GM12878 (cell line): ENCODE measurements around the gene MPV17. TPM values are rescaled to one million over a fixed set of nuclear protein-coding genes. Genes with fewer than 3 reads are reported as not detected.

Experiments used
- CHD2 ChIP-seq: IDR thresholded peaks from 2 replicates; pipeline ENCODE4 v1.6.1; 2011; ENCODE audit warnings: low read depth, low read length, improper control_type of control experiment, borderline replicate concordance
- CREB1 ChIP-seq: IDR thresholded peaks from 2 replicates; pipeline ENCODE4 v1.6.1; 2012; ENCODE audit warnings: low read depth, mild to moderate bottlenecking, inconsistent platforms
- FOXM1 ChIP-seq: IDR thresholded peaks from 2 replicates; pipeline ENCODE4 v1.6.1; 2012; ENCODE audit warnings: low read depth, mild to moderate bottlenecking, inconsistent platforms, low read length, moderate library complexity
- GABPA ChIP-seq: IDR thresholded peaks from 2 replicates; pipeline ENCODE4 v1.6.1; 2014; ENCODE audit warnings: antibody characterized with exemption, low read depth, mild to moderate bottlenecking, inconsistent platforms
- MLLT1 ChIP-seq: fragments of 450-650 bp; IDR thresholded peaks from 2 replicates; pipeline ENCODE4 v1.6.1; 2016; ENCODE audit warnings: mild to moderate bottlenecking
- MYC ChIP-seq: IDR thresholded peaks from 2 replicates; pipeline ENCODE4 v1.6.1; 2011; ENCODE audit warnings: mild to moderate bottlenecking, low read length, moderate library complexity, inconsistent platforms; ENCODE audit not compliant: insufficient read depth, insufficient replicate concordance, insufficient read length, severe bottlenecking
- NFYA ChIP-seq: IDR thresholded peaks from 2 replicates; pipeline ENCODE4 v1.6.1; 2011; ENCODE audit warnings: low read depth, mild to moderate bottlenecking, low read length, improper control_type of control experiment, borderline replicate concordance
- NR2C2 ChIP-seq: IDR thresholded peaks from 2 replicates; pipeline ENCODE4 v1.6.1; 2011; ENCODE audit warnings: borderline replicate concordance, low read depth; ENCODE audit not compliant: control insufficient read depth, insufficient read length
- NR2F1 ChIP-seq: fragments of 450-650 bp; conservative IDR thresholded peaks from 2 replicates; pipeline ENCODE4 v1.6.1; 2017; ENCODE audit warnings: mild to moderate bottlenecking
- NRF1 ChIP-seq: conservative IDR thresholded peaks from 2 replicates; pipeline ENCODE4 v1.6.1; 2011; ENCODE audit warnings: mild to moderate bottlenecking, low read depth, low read length, improper control_type of control experiment
- PAX5 ChIP-seq: IDR thresholded peaks from 2 replicates; pipeline ENCODE4 v1.6.1; 2011; ENCODE audit warnings: low read depth, low read length, borderline replicate concordance
- POLR2A ChIP-seq: IDR thresholded peaks from 2 replicates; pipeline ENCODE4 v1.6.1; 2011; ENCODE audit warnings: low read depth, mild to moderate bottlenecking, low read length
- RCOR1 ChIP-seq: conservative IDR thresholded peaks from 2 replicates; pipeline ENCODE4 v1.6.1; 2012; ENCODE audit warnings: low read depth, low read length, improper control_type of control experiment
- RFX5 ChIP-seq: IDR thresholded peaks from 2 replicates; pipeline ENCODE4 v1.6.1; 2011; ENCODE audit warnings: low read depth, low read length, improper control_type of control experiment
- SMAD5 ChIP-seq: IDR thresholded peaks from 2 replicates; pipeline ENCODE4 v1.6.1; 2016; ENCODE audit warnings: antibody characterized with exemption, low read depth
- SRF ChIP-seq, 2 experiments: IDR thresholded peaks; 2 replicates each; pipeline ENCODE4 v1.6.1; 2011; ENCODE audit warnings: low read depth in 2 of 2, low read length in 2 of 2, mild to moderate bottlenecking in 1 of 2, moderate library complexity in 1 of 2
- STAT1 ChIP-seq: fragments of 450-650 bp; conservative IDR thresholded peaks from 2 replicates; pipeline ENCODE4 v1.6.1; 2014; ENCODE audit warnings: antibody characterized with exemption, mild to moderate bottlenecking
- STAT3 ChIP-seq: IDR thresholded peaks from 2 replicates; pipeline ENCODE4 v1.6.1; 2011; ENCODE audit warnings: low read depth, low read length, improper control_type of control experiment
- TCF12 ChIP-seq: IDR thresholded peaks from 2 replicates; pipeline ENCODE4 v1.6.1; 2011; ENCODE audit warnings: low read depth, mild to moderate bottlenecking, low read length
- polyA plus RNA-seq, 11 experiments: library from polyadenylated mRNA; depleted of rRNA in 4 of 11; unstranded in 6 of 11; stranded (reverse) in 5 of 11; fragments of >200 nt; fragmentation: Nextera tagmentation in 4 of 11; fragmentation: Illumina TruSeq in 1 of 11; extraction: Ambion mirVana in 4 of 11; extraction: Trizol in 1 of 11; gene quantifications; 1 replicate in 1 of 11; 2 replicates in 10 of 11; pipeline versions ENCODE4 v1.2.1 to v1.2.3, GENCODE V29; 2011 to 2016; ENCODE audit warnings: inconsistent platforms in 2 of 11, missing spikeins in 2 of 11, low read depth in 1 of 11
- total RNA-seq, 4 experiments: library from RNA; depleted of rRNA in 3 of 4; stranded (reverse); fragments of >200 nt in 3 of 4; fragmentation: Illumina TruSeq in 1 of 4; extraction: Trizol in 1 of 4; gene quantifications; 2 replicates each; pipeline versions ENCODE4 v1.2.1 to v1.2.3, GENCODE V29; 2013 to 2021
- TF ChIP-seq, protein P1 (sequence below): IDR thresholded peaks from 2 replicates; pipeline ENCODE4 v1.6.1; 2012; ENCODE audit warnings: low read length, inconsistent platforms
- TF ChIP-seq, protein P2 (sequence below): fragments of 450-650 bp; IDR thresholded peaks from 2 replicates; pipeline ENCODE4 v1.6.1; 2018; ENCODE audit warnings: borderline replicate concordance, mild to moderate bottlenecking; ENCODE audit not compliant: partially characterized antibody
- TF ChIP-seq, protein P3 (sequence below): fragments of 450-650 bp; IDR thresholded peaks from 2 replicates; pipeline ENCODE4 v1.6.1; 2017; ENCODE audit warnings: antibody characterized with exemption, mild to moderate bottlenecking, moderate library complexity

Gene MPV17
- total and polyA plus RNA-seq, 10 of the 15 experiments (the other 5 are each of a cell fraction or from before 2014, with no cell fraction given): 63.4 to 143 (median 89.0) TPM

GRCh38 chr2:27370026-27370815 lies 47.3 kb upstream of the MPV17 start, which contains the start of the genes EIF2B4 and SNX17 (continued):
- TF ChIP-seq, protein P1, sequence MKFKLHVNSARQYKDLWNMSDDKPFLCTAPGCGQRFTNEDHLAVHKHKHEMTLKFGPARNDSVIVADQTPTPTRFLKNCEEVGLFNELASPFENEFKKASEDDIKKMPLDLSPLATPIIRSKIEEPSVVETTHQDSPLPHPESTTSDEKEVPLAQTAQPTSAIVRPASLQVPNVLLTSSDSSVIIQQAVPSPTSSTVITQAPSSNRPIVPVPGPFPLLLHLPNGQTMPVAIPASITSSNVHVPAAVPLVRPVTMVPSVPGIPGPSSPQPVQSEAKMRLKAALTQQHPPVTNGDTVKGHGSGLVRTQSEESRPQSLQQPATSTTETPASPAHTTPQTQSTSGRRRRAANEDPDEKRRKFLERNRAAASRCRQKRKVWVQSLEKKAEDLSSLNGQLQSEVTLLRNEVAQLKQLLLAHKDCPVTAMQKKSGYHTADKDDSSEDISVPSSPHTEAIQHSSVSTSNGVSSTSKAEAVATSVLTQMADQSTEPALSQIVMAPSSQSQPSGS: no peak
- TF ChIP-seq PAX5 (peak; percentile 90), RFX5 (0 out of 2 replicates have a peak, but pooled peaks have one; percentile 36), NFYA (no peak), NR2F1 (peak; percentile 92), NR2C2 (no peak), STAT3 (no peak), SRF (IDR thresholded peaks at IDR 0.05; ENCODE audit: low read depth in 2 of 2, low read length in 2 of 2) (peak in 1 of 2 experiments; percentile 53; a peak in 1 of 4 replicates), FOXM1 (no peak), MLLT1 (no peak; the same call in 1 of the 2 replicates), GABPA (peak; percentile 56; the same call in 1 of the 2 replicates), NRF1 (peak; percentile 29; the same call in 1 of the 2 replicates), RCOR1 (0 out of 2 replicates have a peak, but pooled peaks have one; percentile 68), CREB1 (peak; percentile 94), CHD2 (peak; percentile 84), SMAD5 (no peak), TCF12 (peak; percentile 97), STAT1 (peak; percentile 74; the same call in 1 of the 2 replicates), POLR2A (peak; percentile 95), MYC (no peak)
- TF ChIP-seq, protein P2, sequence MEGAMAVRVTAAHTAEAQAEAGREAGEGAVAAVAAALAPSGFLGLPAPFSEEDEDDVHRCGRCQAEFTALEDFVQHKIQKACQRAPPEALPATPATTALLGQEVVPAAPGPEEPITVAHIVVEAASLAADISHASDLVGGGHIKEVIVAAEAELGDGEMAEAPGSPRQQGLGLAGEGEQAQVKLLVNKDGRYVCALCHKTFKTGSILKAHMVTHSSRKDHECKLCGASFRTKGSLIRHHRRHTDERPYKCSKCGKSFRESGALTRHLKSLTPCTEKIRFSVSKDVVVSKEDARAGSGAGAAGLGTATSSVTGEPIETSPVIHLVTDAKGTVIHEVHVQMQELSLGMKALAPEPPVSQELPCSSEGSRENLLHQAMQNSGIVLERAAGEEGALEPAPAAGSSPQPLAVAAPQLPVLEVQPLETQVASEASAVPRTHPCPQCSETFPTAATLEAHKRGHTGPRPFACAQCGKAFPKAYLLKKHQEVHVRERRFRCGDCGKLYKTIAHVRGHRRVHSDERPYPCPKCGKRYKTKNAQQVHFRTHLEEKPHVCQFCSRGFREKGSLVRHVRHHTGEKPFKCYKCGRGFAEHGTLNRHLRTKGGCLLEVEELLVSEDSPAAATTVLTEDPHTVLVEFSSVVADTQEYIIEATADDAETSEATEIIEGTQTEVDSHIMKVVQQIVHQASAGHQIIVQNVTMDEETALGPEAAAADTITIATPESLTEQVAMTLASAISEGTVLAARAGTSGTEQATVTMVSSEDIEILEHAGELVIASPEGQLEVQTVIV: peak; percentile 64
- TF ChIP-seq, protein P3, sequence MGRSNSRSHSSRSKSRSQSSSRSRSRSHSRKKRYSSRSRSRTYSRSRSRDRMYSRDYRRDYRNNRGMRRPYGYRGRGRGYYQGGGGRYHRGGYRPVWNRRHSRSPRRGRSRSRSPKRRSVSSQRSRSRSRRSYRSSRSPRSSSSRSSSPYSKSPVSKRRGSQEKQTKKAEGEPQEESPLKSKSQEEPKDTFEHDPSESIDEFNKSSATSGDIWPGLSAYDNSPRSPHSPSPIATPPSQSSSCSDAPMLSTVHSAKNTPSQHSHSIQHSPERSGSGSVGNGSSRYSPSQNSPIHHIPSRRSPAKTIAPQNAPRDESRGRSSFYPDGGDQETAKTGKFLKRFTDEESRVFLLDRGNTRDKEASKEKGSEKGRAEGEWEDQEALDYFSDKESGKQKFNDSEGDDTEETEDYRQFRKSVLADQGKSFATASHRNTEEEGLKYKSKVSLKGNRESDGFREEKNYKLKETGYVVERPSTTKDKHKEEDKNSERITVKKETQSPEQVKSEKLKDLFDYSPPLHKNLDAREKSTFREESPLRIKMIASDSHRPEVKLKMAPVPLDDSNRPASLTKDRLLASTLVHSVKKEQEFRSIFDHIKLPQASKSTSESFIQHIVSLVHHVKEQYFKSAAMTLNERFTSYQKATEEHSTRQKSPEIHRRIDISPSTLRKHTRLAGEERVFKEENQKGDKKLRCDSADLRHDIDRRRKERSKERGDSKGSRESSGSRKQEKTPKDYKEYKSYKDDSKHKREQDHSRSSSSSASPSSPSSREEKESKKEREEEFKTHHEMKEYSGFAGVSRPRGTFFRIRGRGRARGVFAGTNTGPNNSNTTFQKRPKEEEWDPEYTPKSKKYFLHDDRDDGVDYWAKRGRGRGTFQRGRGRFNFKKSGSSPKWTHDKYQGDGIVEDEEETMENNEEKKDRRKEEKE: no peak
